ENCODE results near the gene BPIFA1. TPM values are rescaled to one million over a fixed set of nuclear protein-coding genes. Genes with fewer than 3 reads are reported as not detected.

BPIFA1 gene
- total and polyA plus RNA-seq, 2 of the 8 experiments (the other 6 are each of a cell fraction or from before 2014, with no cell fraction given), result not detected

- no peak for TF ChIP-seq CBX8 (IDR thresholded peaks at IDR 0.05; ENCODE audit: borderline replicate concordance, low read depth, low read length)
- no peak for TF ChIP-seq KDM1A (IDR thresholded peaks at IDR 0.05; ENCODE audit: borderline replicate concordance, low read length)
- no peak for TF ChIP-seq SIN3A (conservative IDR thresholded peaks at IDR 0.05 in 1 of 2, IDR thresholded peaks at IDR 0.05 in 1 of 2; ENCODE audit: low read depth in 1 of 2, low read length in 2 of 2)
- no peak for TF ChIP-seq JUND (IDR thresholded peaks at IDR 0.05; ENCODE audit: low read length)
Observed at GRCh38 chr20:33239979-33240736, 4.4 kb downstream of the BPIFA1 start (continued).
